GM18858 (cell line): ENCODE data around the gene NUDT3.
"Not testable (repeated sequence)": the region's sequence is repeated elsewhere in the genome, so short reads cannot be mapped to it uniquely, and the experiment has no call there.

Experiments
- ATAC-seq: cut with Tn5 transposase; IDR thresholded peaks from one replicate; pipeline ENCODE4 v1.9.1; 2021; ENCODE audit not compliant: unreplicated experiment

NUDT3 gene

GRCh38 chr6:34392497-34393190, at the start of gene NUDT3:
NUDT3 (minus strand) TSS chr6:34392669; CDS start chr6:34392362, 307 bp downstream.
- peak; percentile 66 for ATAC-seq

GRCh38 chr6:34441526-34441925, 49.1 kb upstream of the NUDT3 start:
- ATAC-seq: no peak

DNA sequence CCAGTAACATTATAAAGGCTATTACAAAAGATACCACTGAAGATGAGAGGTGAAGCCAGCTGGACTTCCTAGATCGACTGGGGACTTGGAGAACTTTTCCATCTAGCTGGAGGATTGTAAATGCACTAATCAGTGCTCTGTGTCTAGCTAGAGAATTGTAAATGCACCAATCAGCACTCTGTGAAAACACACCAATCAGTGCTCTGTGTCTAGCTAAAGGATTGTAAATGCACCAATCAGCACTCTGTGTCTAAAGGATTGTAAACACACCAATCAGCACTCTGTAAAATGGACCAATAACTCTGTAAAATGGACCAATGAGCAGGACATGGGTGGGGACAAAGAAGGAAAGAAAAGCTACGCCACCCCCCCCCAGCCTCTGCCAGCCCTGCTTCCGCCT, 47.0 kb upstream of the NUDT3 start:
- no peak for ATAC-seq

GRCh38 chr6:34438705-34439104, 46.2 kb upstream of the NUDT3 start:
- ATAC-seq: no peak

DNA sequence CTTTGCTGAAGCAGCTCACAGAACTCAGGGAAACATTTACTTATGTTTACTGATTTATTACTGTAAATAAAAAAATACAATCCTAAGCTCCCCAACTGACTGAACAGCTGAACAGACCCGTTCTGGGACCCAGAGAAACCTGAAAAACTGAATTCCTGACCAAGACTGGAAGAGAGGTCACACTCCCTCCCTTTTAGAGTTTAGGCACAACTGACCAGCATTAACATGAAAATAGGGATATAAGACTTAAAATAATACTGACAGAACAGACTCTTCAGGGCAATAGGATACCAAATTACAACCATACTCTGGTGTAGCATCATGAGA, 45.1 kb upstream of the NUDT3 start:
- ATAC-seq: no peak

DNA sequence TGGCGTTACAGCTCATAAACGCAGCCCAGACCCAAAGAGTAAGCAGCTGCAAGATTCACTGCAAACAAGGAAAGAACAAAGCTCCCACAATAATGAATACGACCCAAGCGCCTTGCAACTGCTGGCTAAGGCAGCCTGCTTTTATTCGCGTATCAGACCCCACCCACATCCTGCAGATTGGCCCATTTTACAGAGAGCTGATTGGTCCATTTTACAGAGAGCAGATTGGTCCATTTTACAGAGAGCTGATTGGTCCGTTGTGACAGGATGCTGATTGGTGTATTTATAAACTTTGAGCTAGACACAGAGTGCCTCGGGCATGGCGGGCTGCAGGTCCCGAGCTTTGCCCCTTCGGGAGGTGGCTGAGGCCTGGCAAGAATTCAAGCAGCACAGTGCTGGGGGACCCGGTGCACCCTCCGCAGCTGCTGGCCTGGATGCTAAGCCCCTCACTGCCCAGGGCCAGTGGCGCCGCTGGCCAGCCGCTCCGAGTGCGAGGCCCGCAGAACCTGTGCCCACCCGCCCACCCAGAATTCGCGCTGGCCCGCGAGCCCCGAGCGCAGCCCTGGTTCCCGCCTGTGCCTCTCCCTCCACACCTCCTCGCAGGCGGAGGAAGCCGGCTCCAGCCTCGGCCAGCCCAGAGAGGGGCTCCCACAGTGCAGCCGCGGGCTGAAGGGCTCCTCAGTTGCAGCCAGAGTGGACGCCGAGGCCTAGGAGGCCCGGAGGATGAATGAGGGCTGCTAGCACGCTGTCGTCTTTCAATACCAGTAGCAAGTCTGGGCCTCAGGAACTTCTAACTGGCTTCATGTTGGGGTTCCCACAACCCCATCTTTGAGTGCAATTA, 44.6 kb upstream of the NUDT3 start:
- no peak for ATAC-seq

DNA sequence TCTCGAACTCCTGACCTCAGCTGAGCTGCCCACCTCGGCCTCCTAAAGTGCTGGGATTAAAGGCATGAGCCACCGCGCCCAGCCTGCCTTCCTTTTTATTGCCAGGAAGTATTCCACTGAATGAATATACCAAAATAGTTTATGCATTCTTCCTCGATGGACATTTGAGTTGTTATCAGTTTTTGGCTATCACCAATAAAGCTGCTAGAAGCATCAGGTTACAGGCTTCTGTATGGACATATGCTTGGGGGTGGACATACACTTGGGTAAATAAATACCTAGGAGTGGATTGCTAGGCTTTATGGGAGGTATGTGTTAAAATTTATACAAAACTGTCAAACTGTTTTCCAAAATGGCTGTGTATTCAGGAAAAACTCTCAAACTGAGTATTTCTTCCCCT, 43.4 kb upstream of the NUDT3 start:
- ATAC-seq: no peak

DNA sequence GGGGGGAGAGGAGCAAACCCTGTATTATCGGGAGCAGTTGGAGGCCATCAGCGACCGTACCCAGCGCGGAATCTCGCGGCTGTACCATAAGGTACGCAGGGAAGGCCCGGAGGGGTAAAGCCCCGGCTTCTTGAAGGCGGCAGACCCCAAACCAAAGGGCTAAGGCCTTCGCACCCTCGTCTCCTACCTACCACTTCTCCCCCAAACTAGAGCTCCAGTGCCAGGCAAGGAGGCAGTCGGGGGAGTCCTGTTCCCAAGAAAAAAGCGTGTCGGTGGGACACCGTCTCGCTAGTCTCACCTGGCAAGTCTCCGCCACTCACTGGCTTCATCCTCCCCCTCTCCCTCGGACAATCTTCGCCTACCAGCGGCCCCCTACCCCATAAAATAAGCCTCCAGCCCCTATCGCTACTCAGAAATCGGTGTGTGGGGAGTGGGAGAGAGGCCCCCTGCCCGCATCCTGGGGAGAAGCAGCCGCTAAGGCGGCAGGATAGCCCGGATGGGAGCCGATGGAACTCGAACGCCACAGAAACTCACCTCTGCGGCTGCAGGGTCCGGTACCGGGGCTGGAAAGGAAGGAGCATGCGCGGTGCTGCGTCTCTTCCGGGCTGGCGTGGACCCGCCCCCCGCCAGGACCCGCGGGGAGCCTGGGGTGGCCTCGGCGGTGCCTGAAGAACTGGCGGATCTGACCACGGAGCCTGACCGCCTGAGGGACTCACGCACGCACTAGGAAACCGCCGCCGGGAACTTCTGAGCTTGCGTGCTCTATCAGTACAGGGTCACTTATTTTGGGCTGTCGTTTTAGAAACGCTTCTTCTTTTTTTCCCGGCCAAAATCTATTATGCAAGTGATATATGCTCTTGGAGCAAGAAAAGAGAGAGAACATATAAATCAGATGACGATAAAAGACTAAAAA, 33.3 kb upstream of the NUDT3 start, which contains the start of gene RPS10:
TSS of gene RPS10 (minus strand) at position 572 of the 913 bp plus-strand sequence. CDS start 848 bp downstream, outside the sequence.
- peak; percentile 51 for ATAC-seq

- no peak for ATAC-seq
Measured at GRCh38 chr6:34425132-34425497, 32.6 kb upstream of the NUDT3 start.

DNA sequence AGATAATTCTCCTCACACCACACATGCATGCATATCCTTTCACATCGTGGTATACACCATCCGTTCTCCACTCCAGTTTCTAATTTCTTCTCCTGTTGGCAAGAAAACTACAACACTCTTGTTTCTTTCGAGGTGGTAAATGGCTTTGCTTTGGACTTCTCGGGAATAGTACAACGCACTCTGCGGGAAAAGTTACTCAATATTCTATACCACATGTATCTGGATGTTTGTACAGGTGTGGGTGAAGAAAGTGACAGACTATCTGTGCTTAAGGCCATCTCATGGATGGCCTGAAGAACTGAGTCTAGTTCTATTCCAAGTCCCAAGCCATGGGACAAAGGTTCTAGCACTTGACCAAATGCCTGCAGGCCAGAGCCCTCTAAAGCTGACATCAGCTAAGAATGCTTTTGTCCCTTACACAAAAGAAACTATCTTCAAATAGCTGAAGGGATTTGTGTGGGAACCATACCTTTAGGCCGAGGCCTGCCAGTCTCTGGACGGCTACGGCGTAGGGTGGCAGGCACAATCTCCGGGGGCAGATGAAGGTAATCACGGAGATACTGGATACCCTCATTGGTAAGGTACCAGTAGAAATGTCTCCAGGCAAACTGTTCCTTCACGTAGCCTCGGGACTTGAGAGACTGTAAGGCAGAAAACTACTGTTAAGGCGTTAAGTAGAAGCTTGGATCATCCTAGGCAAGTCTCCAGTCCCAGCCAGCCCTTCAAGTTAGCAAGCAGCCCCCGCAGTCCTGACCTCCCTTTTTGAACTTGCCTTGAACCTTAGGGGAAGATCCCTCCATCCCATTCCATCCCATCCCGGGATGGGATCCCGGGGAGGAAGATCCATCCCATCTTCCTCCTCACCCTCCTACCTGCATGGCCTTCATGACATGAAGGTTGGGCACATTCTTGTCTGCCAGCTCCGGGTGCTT, 32.0 kb upstream of the NUDT3 start:
- ATAC-seq: no peak

- no peak for ATAC-seq
Measured at GRCh38 chr6:34423254-34423653, 30.8 kb upstream of the NUDT3 start.

DNA sequence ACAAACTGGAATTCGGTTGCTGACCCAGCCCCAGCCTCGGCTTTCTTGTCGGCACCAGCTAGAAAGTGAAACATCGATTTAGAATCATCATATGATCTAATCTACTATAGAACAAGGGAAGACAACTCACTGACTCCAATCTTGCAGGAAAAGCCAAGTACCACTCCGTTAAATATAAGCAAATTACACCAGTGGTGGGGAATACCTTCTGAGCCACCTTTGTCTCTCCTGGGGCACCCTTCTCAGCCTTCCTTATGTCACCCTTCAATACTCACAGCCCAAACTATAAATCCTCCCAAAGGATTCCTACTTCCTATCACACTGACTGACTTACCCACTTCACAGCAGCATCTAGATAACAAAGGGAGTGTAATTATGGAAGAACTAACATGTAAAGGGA, 25.9 kb upstream of the NUDT3 start:
- ATAC-seq: no peak

DNA sequence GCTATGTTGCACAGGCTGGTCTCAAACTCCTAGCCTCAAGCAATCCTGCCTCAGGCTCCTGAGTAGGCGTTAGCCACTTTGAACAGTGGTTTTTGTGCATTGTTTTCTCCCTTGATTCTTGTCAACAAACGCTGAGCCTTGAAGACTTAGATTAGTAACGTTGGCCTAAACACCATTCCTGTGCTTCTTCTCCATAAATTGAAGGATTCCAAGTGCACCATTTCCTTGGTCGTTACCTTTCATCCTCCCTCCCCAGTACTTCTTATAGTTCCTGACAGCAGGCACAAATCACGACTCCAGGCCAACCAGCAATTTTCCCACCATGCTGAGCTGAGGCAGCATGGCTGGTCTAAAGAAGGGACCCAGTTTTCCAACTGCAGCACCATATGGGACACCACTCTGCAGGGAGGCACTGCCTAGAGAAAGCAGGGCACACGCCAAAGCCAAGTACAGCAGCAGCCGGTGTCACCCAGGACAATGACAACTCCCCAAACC, 24.5 kb upstream of the NUDT3 start:
- ATAC-seq: no peak

DNA sequence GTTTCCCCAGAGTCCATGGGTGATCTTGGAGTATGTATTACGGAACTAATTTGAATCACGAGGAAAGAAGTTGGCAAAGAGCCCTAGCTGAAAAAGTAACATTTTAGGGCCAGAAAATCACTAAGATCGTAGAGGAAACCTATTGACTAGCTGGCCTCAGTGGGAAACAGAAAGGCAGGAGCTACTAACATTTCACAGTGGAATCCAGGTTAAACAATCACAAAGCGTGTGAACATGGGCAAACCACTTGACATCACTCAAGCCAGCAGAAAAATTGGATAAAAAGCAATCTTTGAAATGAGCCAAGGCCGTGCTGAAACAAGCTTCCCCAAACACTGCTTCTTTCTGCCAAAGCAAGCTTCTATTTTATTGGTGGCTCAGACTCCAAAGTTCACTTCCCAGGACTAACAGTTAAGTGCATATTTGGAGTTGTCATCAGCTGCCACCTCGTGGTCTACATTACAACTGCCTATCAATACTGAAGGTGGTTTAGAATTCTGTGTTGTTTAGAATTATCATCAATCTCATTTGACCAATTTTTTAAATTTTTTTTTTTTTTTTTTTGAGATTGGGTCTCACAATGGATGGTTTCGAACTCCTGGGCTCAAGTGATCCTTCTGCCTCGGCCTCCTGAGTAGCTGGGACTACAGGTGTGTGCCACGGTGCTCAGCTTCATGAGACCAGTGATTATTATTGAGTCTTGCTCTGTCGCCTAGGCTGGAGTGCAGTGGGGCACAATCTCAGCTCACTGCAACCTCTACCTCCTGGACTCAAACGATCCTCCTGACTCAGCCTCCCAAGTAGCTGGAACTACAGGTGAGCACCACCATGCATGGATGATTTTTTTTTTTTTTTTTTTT, 22.8 kb upstream of the NUDT3 start:
- no peak for ATAC-seq

- ATAC-seq: no peak
Measured at GRCh38 chr6:34412643-34413214, 20.3 kb upstream of the NUDT3 start.

DNA sequence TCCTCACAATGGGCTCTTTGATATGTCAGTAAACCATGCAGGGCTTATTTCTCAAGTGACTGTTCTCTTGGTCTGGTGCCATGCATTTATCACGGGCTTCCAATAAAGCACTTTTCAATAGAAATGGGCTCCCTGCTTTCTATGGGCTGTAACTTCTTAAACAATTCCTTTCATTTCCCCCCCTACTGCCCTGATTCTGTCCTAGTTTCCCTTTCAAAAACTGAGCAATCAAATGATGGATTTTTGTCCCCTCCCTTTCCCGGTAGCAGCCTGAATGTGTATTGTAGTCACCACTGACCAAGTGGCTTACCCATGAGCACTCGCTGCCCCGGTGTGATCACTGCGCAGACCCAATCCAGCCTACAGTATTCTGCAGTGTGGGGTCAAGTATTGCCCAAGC, 19.5 kb upstream of the NUDT3 start:
- ATAC-seq: no peak

GRCh38 chr6:34407915-34408314, 15.4 kb upstream of the NUDT3 start:
- ATAC-seq: not testable (repeated sequence)

DNA sequence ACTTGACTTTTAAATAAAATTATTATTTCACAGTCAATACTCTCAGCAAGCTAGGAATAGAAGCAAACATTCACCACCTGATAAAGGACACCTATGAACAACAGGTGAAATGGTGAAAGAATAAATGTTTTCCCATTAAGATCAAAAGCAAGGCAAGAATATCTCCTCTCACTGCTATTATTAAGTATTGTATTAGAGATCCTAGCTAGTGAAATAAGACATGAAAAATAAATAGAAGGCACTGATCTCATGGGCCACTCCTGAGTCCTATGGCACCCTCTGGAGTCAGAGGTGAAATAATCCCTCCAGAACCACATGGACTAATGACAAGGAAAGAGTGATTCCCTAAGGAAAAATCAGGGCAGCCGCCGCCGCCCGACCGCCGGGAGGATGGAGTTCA, 4.0 kb upstream of the NUDT3 start:
- no peak for ATAC-seq

DNA sequence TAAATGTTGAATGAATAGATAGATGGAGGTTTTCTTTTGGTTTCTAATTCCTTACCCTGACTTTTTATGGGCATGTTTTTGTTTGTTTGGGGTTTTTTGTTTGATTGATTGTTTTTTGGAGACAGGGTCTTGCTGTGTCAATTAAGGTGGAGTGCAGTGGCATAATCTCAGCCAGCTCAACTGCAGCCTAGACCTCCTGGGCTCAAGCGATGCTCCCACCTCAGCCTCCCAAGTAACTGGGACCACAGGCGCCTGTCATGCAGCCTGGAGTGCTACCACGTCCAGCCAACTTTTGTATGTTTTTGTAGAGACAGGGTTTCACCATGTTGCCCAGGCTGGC, 1.5 kb upstream of the NUDT3 start:
- ATAC-seq: no peak
